Naive thymus-derived CD4-positive, alpha-beta T cell (primary cell): ENCODE measurements around the gene CACNG8. TPM values are rescaled to one million over a fixed set of nuclear protein-coding genes. Genes with fewer than 3 reads are reported as not detected.

Experiments used
- ATAC-seq: fragments of 150-1000 bp; cut with Tn5 transposase; 2 replicates; pipeline ENCODE4 v1.10.0; 2021; ENCODE audit warnings: mild to moderate bottlenecking, moderate library complexity
- CTCF ChIA-PET: fragments of 350-600 bp; sonication (Branson Sonifier 250); formaldehyde crosslinking; loops from one replicate; lab custom pipeline; 2021; ENCODE audit warnings: antibody characterized with exemption; lab: Charles Lee
- POLR2A ChIA-PET: fragments of 350-600 bp; sonication (Branson Sonifier 250); formaldehyde crosslinking; loops from one replicate; lab custom pipeline; 2021; ENCODE audit warnings: antibody characterized with exemption, inconsistent platforms; lab: Charles Lee
- DNase-seq, 9 donors: peaks; one replicate each; pipeline versions ENCODE4 v3.0.0 to v3.0.0-alpha.2; 2020 to 2022; ENCODE audit warnings: mixed read lengths in 1 of 9
- H3K27ac ChIP-seq: one replicate; pipeline ENCODE4 v1.7.0; 2013; ENCODE audit warnings: mild to moderate bottlenecking, low read depth, low read length, moderate library complexity
- H3K27me3 ChIP-seq, 2 donors: one replicate each; pipeline ENCODE4 v1.7.0; 2013; ENCODE audit warnings: low read length in 2 of 2, mild to moderate bottlenecking in 2 of 2, moderate library complexity in 2 of 2; ENCODE audit not compliant: control insufficient read depth in 2 of 2, insufficient read depth in 2 of 2
- H3K36me3 ChIP-seq, 3 experiments: 1 replicate in 2 of 3; 2 replicates in 1 of 3; pipeline ENCODE4 v1.7.0; 2013; ENCODE audit warnings: low read length in 3 of 3, mild to moderate bottlenecking in 3 of 3, moderate library complexity in 1 of 3; ENCODE audit not compliant: insufficient read depth in 3 of 3, control insufficient read depth in 2 of 3
- H3K4me1 ChIP-seq, 2 donors: one replicate each; pipeline ENCODE4 v1.7.0; 2013; ENCODE audit warnings: low read length in 2 of 2, mild to moderate bottlenecking in 2 of 2, moderate library complexity in 1 of 2; ENCODE audit not compliant: control insufficient read depth in 2 of 2, insufficient read depth in 2 of 2
- H3K4me3 ChIP-seq: 2 replicates; pipeline ENCODE4 v1.7.0; 2013; ENCODE audit warnings: mild to moderate bottlenecking, low read length
- H3K9me3 ChIP-seq, 3 experiments: 1 replicate in 2 of 3; 2 replicates in 1 of 3; pipeline ENCODE4 v1.7.0; 2013; ENCODE audit warnings: low read length in 3 of 3; ENCODE audit not compliant: control insufficient read depth in 2 of 3
- H3K27ac Mint-ChIP-seq, 9 donors: one replicate each; pipeline ENCODE4 v1.8.0; 2020 to 2022; ENCODE audit warnings: mixed read lengths in 9 of 9, mild to moderate bottlenecking in 8 of 9, moderate library complexity in 5 of 9, inconsistent platforms in 2 of 9
- H3K27me3 Mint-ChIP-seq, 5 donors: one replicate each; pipeline ENCODE4 v1.8.0; 2021 to 2022; ENCODE audit warnings: mixed read lengths in 5 of 5, mild to moderate bottlenecking in 1 of 5
- H3K36me3 Mint-ChIP-seq, 5 donors: one replicate each; pipeline ENCODE4 v1.8.0; 2020 to 2022; ENCODE audit warnings: mixed read lengths in 5 of 5, mild to moderate bottlenecking in 3 of 5, inconsistent platforms in 1 of 5
- H3K4me1 Mint-ChIP-seq, 7 donors: one replicate each; pipeline ENCODE4 v1.8.0; 2020 to 2022; ENCODE audit warnings: mixed read lengths in 7 of 7, mild to moderate bottlenecking in 3 of 7, inconsistent platforms in 1 of 7
- H3K4me3 Mint-ChIP-seq, 10 donors: one replicate each; pipeline ENCODE4 v1.8.0; 2020 to 2022; ENCODE audit warnings: mild to moderate bottlenecking in 10 of 10, mixed read lengths in 10 of 10, moderate library complexity in 6 of 10, inconsistent platforms in 2 of 10
- H3K9me3 Mint-ChIP-seq, 11 donors: one replicate each; pipeline ENCODE4 v1.8.0; 2020 to 2022; ENCODE audit warnings: mixed read lengths in 11 of 11, mild to moderate bottlenecking in 4 of 11, inconsistent platforms in 1 of 11, moderate library complexity in 1 of 11
- intact Hi-C, 2 donors: fragments of 100-400 bp; cut with micrococcal nuclease; formaldehyde crosslinking; loops; one replicate each; pipeline ENCODE4 v1.15.1; 2023
- polyA plus RNA-seq, 2 donors: library from polyadenylated mRNA; unstranded; fragments of 300-500 nt; fragmentation: Illumina TruSeq; gene quantifications; one replicate each; pipeline ENCODE4 v1.2.3, GENCODE V29; 2021
- total RNA-seq, 6 experiments: library from RNA in 5 of 6; stranded (reverse) in 5 of 6; gene quantifications; 1 replicate in 5 of 6; 2 replicates in 1 of 6; pipeline ENCODE4 v1.2.3 and lab custom pipeline; 2021 to 2026

CACNG8 gene
- total and polyA plus RNA-seq, 7 experiments from 2014 or later: 0.24 to 0.34 TPM; not detected in 5

DNA sequence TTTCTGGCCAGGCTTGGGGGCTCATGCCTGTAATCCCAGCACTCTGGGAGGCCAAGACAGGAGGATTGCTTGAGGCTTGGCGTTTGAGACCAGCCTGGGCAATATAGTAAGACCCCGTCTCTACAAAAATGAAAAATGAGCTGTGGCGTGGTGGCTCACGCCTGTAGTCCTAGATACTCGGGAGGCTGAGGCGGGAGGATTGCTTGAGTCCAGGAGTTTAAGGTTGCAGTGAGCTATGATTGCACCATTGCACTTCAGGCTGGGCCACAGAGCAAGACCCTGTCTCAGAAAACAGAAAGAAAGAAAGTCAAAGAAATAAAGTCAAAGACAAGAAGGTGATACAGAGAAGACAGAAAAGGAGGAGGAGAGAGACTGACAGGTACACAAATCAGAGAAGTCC lies 26.2 kb downstream of the CACNG8 start:
- no peaks in the 10 kb centered on the region for H3K36me3 ChIP-seq
- CTCF ChIA-PET: no interaction called here
- H3K27ac ChIP-seq: no peak overlapping the region
- peaks cover 18 to 26% (median 20%) of the 10 kb centered on the region in 5 donors for H3K27me3 Mint-ChIP-seq
- no peaks in the 10 kb centered on the region for H3K36me3 Mint-ChIP-seq
- peak overlapping the region in 1 of 9 donors; percentile 67 for H3K27ac Mint-ChIP-seq
- no peaks in the 10 kb centered on the region for H3K9me3 Mint-ChIP-seq
- DNase-seq (no peak), ATAC-seq (no peak)
- POLR2A ChIA-PET: interaction anchor here (0.7 kb wide), 1 partner anchor 409 kb away, joined by 3 read pairs; no protein-coding TSS in a partner anchor
- H3K4me1 ChIP-seq: no peaks in the 10 kb centered on the region
- no peaks in the 10 kb centered on the region for H3K9me3 ChIP-seq
- peaks cover 0 to 8% of the 10 kb centered on the region in 2 donors for H3K27me3 ChIP-seq
- no peak overlapping the region for H3K4me3 ChIP-seq
- H3K4me3 Mint-ChIP-seq: peak overlapping the region in 1 of 10 donors; percentile 3
- intact Hi-C loops: no loop called here
- H3K4me1 Mint-ChIP-seq: peaks cover 0 to 10% (median 6%) of the 10 kb centered on the region in 7 donors

DNA sequence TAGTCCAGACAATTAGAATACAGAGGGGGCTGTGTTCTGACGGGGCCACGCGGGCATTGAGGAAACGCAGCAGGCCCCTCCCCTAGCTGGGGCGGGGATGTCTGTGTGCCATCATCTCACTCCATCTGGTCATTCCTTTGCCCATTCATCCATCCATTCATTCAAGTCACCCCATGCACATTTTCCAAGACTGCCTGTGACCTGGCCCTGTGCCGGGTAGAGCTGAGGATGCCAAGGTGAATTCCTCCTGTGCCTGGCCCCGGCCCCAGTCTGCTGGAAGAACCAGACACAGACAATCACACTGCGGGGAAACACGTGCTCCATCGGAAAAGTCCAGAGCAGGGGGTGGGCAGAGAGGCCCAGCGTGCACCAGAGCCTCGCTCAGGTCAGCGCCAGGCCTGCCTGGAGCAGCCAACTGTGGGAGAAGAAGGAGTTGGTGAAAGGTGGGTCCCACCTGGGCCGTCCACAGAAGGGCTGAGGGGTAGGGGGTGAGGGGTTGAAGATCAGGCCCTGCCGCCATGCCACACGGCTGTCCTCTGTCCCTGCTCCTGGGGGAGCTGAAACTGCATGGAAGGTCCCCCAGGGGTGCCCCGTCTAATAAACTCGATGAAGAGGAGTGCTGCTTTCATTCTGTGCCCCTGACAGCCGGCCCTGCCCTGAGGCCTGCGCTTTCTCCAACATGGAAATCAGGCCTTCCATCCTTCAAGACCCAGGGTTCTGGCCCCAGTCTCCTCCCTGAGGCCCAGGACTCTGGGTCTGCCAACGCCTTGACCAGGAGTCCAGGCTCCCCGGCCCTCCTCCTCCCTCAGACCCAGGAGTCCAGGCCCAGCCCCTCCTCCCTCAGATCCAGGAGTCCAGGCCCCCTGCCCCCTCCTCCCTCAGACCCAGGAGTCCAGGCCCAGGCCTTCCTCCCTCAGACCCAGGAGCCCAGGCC lies 27.1 kb downstream of the CACNG8 start:
- Mint-ChIP-seq H3K9me3 (peaks cover 0 to 2% (median 0%) of the 10 kb centered on the region in 11 donors), H3K27me3 (peaks cover 25 to 34% (median 29%) of the 10 kb centered on the region in 5 donors), H3K27ac (no peak overlapping the region), H3K36me3 (no peaks in the 10 kb centered on the region), H3K4me1 (peaks cover 0 to 10% (median 6%) of the 10 kb centered on the region in 7 donors), H3K4me3 (peak overlapping the region in 1 of 10 donors; percentile 29)
- no peaks in the 10 kb centered on the region for H3K9me3 ChIP-seq
- ChIA-PET POLR2A (no interaction called here), CTCF (no interaction called here)
- intact Hi-C loops: no loop called here
- ATAC-seq (no peak), DNase-seq (no peak)
- H3K4me3 ChIP-seq: no peak overlapping the region
- no peak overlapping the region for H3K27ac ChIP-seq
- no peaks in the 10 kb centered on the region for H3K4me1 ChIP-seq
- no peaks in the 10 kb centered on the region for H3K36me3 ChIP-seq
- H3K27me3 ChIP-seq: peaks cover 0 to 8% of the 10 kb centered on the region in 2 donors

DNA sequence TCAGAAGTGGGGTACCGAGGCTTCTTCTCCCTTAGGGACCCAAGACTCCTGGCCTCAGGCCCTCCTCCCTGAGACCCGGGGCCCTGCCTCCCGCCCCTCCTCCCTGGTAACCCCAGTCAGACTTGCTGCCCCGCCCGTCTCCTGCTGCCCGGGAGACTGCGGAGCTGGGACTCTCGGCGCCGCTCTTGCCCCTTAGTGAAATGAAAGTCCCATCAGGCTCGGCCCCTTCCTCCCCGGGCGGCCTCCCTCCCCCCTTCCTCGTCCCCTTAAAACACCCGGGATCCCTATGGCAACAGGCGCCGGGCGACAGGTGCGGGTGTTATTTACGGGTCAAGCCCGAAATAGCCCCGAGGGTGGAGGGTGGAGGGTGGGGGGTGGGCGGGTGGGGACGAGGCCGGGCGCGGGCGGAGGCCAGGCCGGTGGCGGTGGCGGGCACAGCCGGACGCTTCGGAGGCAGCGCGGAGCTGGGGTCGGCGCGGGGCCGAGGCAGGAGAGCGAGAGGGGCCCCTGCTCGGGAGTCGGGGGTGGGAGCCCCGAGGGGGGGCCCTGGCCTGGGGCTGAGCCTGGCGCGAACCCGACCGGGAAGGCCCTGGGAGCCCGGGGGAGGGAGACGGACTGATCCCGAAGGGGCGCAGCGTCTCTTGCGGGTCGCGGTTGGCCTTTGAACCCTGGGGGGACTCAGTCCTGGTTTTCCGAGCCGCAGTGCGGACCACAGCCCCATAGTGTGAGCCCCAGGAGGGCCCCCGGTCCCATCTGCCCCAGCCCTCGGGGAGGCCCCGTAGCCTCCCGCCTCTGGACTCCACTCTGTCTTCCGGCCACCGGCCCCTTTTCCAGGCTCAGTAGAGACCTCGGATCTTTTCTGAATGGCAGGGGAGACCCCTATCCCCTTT lies 28.7 kb downstream of the CACNG8 start, which contains the start of gene CACNG6:
Gene CACNG6, plus strand, starts transcription at position 414 of the 890 bp plus-strand sequence. CDS start 1,241 bp downstream, outside the sequence.
- H3K4me3 Mint-ChIP-seq: peak within 1 kb of the TSS in 7 of 10 donors; percentile 29 to 79 (median 44)

DNA sequence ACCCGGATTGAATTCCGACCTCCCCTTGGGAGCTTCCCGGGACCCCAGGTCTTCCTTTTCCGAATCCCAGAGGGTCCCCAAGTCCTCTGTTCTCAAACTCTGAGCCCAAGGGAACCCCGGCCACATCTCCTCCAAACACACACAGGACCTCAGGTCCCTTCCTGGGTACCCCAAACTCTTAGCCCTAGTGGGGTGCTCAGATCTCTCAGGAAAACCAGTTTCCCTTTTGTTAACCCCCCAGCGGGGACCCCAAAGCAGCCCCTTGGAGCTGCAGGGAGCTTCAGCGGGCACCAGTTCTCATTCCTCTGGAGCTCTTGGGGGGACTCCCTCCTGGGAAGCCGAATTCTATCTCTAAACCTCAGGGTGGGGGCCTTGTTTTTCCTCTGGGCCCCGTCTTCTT lies 29.5 kb downstream of the CACNG8 start:
- no peak overlapping the region for H3K27ac Mint-ChIP-seq

More for the DNA sequence above, 28.7 kb downstream of the CACNG8 start, which contains the start of gene CACNG6:
- Mint-ChIP-seq H3K9me3 (peaks cover 0 to 4% (median 0%) of the 10 kb centered on the region in 11 donors), H3K4me1 (peaks cover 0 to 10% (median 6%) of the 10 kb centered on the region in 7 donors), H3K27ac (no peak within 1 kb of the TSS), H3K36me3 (peaks cover 0 to 5% (median 0%) of the 10 kb centered on the region in 5 donors), H3K27me3 (peaks cover 37 to 45% (median 42%) of the 10 kb centered on the region in 5 donors)
- Histone ChIP-seq H3K27ac (no peak within 1 kb of the TSS), H3K4me1 (no peaks in the 10 kb centered on the region), H3K27me3 (peaks cover 0 to 8% of the 10 kb centered on the region in 2 donors), H3K36me3 (no peaks in the 10 kb centered on the region), H3K4me3 (no peak within 1 kb of the TSS), H3K9me3 (no peaks in the 10 kb centered on the region)
- peak; percentile 31 for ATAC-seq
- ChIA-PET POLR2A (no interaction called here), CTCF (no interaction called here)
- no peak for DNase-seq
- intact Hi-C loops: no loop called here

DNA sequence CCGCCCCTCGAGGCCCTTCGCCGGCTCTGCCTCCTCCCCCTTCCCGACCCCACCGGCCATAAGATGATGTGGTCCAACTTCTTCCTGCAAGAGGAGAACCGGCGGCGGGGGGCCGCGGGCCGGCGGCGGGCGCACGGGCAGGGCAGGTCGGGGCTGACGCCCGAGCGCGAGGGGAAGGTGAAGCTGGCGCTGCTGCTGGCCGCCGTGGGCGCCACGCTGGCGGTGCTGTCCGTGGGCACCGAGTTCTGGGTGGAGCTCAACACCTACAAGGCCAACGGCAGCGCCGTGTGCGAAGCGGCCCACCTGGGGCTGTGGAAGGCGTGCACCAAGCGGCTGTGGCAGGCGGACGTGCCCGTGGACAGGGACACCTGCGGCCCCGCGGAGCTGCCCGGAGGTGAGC lies 30.1 kb downstream of the CACNG8 start:
- Histone ChIP-seq H3K27me3 (peaks cover 0 to 8% of the 10 kb centered on the region in 2 donors), H3K27ac (no peak overlapping the region), H3K4me1 (no peaks in the 10 kb centered on the region), H3K36me3 (no peaks in the 10 kb centered on the region), H3K4me3 (no peak overlapping the region), H3K9me3 (no peaks in the 10 kb centered on the region)
- Mint-ChIP-seq H3K4me1 (peaks cover 0 to 10% (median 6%) of the 10 kb centered on the region in 7 donors), H3K9me3 (peaks cover 0 to 4% (median 0%) of the 10 kb centered on the region in 11 donors), H3K27me3 (peaks cover 37 to 53% (median 47%) of the 10 kb centered on the region in 5 donors), H3K36me3 (peaks cover 0 to 5% (median 0%) of the 10 kb centered on the region in 5 donors), H3K27ac (no peak overlapping the region), H3K4me3 (peak overlapping the region in 1 of 10 donors; percentile 79)
- intact Hi-C loops: no loop called here
- ChIA-PET POLR2A (no interaction called here), CTCF (no interaction called here)
- no peak for ATAC-seq
- DNase-seq: no peak

More for the DNA sequence above, 29.5 kb downstream of the CACNG8 start:
- Histone ChIP-seq H3K27me3 (peaks cover 0 to 8% of the 10 kb centered on the region in 2 donors), H3K4me1 (no peaks in the 10 kb centered on the region), H3K4me3 (no peak overlapping the region), H3K36me3 (no peaks in the 10 kb centered on the region), H3K27ac (no peak overlapping the region), H3K9me3 (no peaks in the 10 kb centered on the region)
- H3K36me3 Mint-ChIP-seq: peaks cover 0 to 5% (median 0%) of the 10 kb centered on the region in 5 donors
- ChIA-PET CTCF (no interaction called here), POLR2A (no interaction called here)
- peak overlapping the region in 7 of 10 donors; percentile 29 to 79 (median 44) for H3K4me3 Mint-ChIP-seq
- DNase-seq: no peak
- H3K27me3 Mint-ChIP-seq: peaks cover 37 to 47% (median 44%) of the 10 kb centered on the region in 5 donors
- no peak for ATAC-seq
- H3K9me3 Mint-ChIP-seq: peaks cover 0 to 4% (median 0%) of the 10 kb centered on the region in 11 donors
- H3K4me1 Mint-ChIP-seq: peaks cover 0 to 10% (median 6%) of the 10 kb centered on the region in 7 donors
- intact Hi-C loops: no loop called here

DNA sequence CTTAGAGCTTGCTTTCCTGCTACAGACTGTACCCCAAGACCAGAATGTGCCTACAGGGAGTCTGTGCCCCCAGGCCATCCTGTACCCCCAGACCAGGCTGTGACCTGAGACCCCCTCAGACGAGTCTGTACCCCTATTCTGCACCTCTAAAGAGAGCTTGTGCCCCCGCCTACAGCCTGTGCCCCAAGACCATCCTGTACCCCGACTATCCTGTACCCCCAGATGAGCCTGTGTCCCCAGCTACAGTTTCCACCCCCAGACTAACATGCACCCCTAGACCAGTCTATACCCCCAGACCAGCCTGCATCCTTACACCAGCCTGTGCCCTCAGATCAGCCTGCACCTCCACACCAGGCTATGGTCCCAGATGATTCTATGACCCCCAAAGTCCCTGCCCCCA lies 30.7 kb downstream of the CACNG8 start:
- Histone ChIP-seq H3K36me3 (no peaks in the 10 kb centered on the region), H3K27ac (no peak overlapping the region), H3K4me3 (no peak overlapping the region), H3K27me3 (peaks cover 0 to 8% of the 10 kb centered on the region in 2 donors), H3K4me1 (no peaks in the 10 kb centered on the region), H3K9me3 (no peaks in the 10 kb centered on the region)
- Mint-ChIP-seq H3K27ac (no peak overlapping the region), H3K27me3 (peaks cover 37 to 58% (median 49%) of the 10 kb centered on the region in 5 donors), H3K4me3 (no peak overlapping the region), H3K9me3 (peaks cover 0 to 4% (median 0%) of the 10 kb centered on the region in 11 donors), H3K36me3 (peaks cover 0 to 5% (median 0%) of the 10 kb centered on the region in 5 donors), H3K4me1 (peaks cover 0 to 10% (median 6%) of the 10 kb centered on the region in 7 donors)
- intact Hi-C loops: no loop called here
- no peak for ATAC-seq
- DNase-seq: no peak
- ChIA-PET CTCF (no interaction called here), POLR2A (no interaction called here)
